ENCODE results near the gene PTCD2.
A peak's percentile ranks its signal among the peaks of the same experiment; 100 is the strongest.
"Not testable (repeated sequence)": the region's sequence is repeated elsewhere in the genome, so short reads cannot be mapped to it uniquely, and the experiment has no call there.

PTCD2 gene

GRCh38 chr5:72386639-72387038, 66.5 kb downstream of the PTCD2 start:
- DNase-seq = no peak

GRCh38 chr5:72387985-72388384, 67.8 kb downstream of the PTCD2 start:
- DNase-seq = peak; percentile 54 to 83

DNA sequence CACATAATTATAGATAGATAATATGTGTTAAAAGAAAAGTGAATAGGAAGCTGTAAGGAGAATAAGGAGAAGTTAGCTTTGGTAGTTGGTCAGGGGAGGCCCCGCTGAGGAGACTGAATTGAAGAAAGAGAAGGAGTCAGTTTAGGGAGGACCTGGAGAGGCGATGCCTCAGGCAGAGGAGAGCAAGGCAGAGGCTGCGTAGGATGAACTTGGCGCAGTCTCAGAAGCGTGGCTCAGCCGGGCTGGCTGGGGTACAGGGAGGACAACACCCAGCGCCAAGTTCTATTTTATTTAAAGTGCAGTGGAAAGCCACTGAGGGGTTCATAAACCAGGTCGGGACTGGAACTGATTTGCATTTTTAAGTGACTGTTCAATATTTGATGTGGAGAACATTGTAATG, 68.5 kb downstream of the PTCD2 start:
- no peak for DNase-seq

DNA sequence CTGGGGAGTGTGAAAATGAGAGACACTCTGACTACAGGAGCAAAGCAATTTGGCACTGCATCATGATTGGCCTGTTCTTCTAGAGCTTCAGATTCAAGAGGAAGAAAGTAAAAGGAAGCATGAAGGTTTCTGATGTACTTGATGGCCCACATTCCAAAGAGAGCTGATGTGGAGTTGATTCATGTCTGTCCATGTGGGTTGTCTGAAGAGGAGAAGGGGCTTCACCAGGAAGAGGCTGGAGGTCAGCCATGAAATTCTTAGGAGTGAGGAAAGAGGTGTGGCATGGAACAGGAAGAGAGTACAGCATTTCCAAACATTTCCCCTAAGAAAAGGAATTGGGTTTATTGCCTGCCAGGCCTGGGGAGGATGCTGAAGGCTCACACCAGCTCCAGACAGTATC, 70.7 kb downstream of the PTCD2 start:
- no peak for DNase-seq

GRCh38 chr5:72392326-72392733, 72.2 kb downstream of the PTCD2 start:
- no peak for DNase-seq

DNA sequence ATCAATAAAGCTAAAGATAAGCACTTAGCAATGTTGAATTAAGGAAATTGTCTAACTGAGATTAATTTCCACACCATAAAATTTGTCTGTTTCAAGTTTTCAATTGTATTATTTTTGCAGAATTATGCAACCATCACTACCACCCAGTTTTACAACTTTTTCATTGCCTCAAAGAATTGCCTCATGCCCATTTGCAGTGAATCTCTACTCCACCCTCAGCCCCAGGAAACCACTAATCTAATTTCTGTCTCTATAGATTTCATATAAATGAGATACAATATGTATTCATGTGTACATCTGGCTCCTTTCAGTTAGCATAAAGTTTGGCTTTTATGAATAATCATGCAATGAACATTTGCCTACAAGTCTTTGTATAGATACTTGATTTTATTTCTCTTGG, 72.9 kb downstream of the PTCD2 start:
- no peak for DNase-seq

DNA sequence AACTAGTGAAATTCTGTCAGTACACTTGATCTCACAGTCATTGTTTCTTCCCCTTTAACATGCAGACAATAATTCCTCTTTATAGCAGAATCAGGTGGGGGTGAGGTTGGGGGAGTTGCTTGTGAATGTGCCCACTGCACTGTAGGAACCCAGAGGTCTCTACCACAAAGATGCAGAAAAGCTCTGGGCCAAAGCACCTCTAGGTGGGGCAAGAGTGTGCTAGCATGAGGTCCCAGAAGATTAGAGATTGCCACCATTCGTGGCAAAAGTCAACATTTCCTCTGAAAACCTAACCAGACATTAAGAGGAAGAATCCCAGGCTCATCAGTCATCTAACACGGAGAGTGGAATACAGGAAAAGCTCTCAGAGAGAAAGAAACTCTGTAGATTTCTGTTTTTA, 74.5 kb downstream of the PTCD2 start:
- DNase-seq = peak in 1 of 2 experiments; percentile 19

- DNase-seq = no peak
These were observed 77.7 kb downstream of the PTCD2 start for GRCh38 chr5:72397836-72398235.

- no peak for DNase-seq
These were observed 80.8 kb downstream of the PTCD2 start for GRCh38 chr5:72400950-72401349.

DNA sequence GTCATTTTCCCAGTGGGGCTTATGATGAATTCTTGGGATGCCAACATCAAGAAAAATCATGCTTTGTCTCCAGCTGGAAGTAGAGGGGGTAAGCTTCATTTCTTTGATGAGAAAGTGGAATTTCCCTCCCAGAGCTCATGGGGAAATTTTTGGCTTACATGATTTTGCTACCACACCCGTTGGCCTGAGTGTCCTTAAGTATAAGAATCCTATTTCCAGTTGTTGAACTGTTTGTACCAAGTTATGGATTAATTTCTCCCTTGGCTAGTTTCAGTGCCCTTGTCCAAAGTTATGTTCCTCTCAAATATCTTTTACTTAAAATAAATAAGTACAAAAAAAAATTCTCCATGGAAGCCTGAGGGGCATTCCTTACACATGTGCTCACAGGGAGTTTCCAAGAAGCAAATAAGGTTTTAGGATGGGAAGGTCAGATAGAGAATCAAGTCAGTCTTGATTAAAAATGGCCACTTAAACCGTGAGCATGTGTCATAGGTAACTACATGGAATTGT, 82.3 kb downstream of the PTCD2 start:
- no peak for DNase-seq

GRCh38 chr5:72402959-72403628, 82.9 kb downstream of the PTCD2 start:
- no peak for DNase-seq

DNA sequence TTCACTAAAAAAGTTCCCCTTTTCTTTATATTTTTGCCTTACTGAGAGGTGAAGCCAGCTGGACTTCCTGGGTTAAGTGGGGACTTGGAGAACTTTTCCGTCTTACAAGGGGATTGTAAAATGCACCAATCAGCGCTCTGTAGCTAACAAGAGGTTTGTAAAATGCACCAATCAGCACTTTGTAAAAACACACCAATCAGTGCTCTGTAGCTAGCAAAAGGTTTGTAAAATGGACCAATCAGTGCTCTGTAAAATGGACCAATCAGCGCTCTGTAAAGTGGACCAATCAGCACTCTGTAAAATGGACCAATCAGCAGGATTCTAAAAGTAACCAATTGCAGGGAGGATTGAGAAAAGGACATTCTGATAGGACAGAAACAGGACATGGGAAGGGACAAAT, 84.6 kb downstream of the PTCD2 start:
- not testable (repeated sequence) for DNase-seq

DNA sequence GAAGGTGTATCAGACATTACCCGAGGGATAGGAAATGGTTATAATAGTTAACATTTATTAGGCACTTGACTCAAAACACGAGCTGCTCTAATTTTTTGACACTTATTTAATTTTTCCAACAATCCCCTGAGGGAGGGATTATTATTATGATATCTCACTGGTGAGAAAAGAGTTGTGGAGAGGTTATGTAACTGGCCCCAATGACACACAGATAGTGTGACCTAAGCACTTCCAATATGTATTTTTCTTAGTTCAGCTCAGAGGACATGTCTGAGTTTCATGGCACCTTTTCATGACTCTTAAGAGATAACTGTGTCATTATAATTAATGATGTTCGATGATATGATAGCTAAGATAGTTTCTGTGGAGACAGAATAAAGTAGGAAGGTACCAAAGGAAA, 86.9 kb downstream of the PTCD2 start:
- DNase-seq = no peak

DNA sequence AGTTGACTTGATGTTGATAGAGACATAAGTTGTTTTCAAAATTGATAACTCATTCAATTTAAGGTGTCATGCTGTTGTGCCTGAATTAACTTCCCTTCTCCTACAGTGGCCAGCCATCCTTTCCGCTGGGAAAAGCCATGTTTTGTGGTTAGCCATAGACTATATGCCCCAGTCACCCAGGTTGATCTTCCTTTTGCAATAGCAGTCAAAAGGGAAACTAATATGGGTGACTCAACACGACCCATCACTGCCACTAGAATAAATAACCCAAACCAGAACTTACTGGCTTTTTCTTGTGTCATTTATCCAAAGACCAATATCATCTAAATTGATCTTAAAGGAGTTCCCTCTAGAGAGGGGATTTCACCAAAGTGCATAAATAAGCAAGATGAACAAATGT, 87.4 kb downstream of the PTCD2 start:
- no peak for DNase-seq

GRCh38 chr5:72408127-72408526, 88.0 kb downstream of the PTCD2 start:
- DNase-seq = no peak

DNA sequence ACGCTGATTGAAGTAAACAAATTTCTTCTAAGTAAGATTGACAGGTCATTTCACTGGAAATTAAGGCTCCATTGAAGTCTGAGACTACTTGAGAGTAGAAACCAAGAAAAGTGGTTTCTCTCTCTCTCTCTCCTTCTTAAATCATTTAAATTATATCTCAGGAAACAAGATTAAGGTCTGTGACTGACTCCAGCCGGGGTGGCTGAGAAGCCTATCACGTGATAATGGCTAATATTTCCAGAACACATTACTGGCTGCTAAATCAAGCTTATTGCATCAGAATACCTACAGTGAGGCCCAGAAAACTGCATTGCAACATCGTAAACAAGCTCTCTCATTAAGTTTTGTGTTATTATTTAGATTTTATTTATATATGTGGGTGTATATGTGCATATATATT, 88.4 kb downstream of the PTCD2 start:
- no peak for DNase-seq

DNA sequence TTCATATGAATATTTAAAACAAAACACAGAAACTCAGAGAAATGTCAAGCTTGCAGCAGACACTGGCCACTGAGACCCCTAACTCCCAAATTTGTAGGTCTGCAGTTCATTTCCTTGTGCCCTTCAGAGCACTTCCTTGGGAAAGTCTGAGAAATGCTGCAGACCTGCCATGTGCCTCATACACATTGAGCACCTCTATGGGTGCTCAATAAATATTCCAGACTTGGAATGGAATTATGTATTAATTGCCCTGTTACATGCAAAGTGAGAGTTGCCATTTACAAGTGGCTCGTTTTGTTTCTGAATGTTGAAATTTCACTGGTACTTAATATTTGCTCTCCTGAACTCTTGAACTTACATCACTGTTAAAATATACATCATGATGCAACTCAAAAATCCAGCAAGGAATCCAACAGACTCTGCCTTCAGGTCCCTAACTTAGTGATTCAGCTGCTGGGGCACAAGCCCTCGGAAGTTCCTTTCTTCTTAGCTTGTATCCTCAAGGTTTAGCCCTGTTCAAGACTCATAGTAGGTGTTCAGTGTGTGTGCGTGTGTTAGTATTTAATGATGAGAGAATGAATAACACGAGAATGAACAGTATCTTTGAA, 90.6 kb downstream of the PTCD2 start:
- no peak for DNase-seq

GRCh38 chr5:72412283-72413055, 92.3 kb downstream of the PTCD2 start:
- DNase-seq = peak in 1 of 2 experiments; percentile 12

DNA sequence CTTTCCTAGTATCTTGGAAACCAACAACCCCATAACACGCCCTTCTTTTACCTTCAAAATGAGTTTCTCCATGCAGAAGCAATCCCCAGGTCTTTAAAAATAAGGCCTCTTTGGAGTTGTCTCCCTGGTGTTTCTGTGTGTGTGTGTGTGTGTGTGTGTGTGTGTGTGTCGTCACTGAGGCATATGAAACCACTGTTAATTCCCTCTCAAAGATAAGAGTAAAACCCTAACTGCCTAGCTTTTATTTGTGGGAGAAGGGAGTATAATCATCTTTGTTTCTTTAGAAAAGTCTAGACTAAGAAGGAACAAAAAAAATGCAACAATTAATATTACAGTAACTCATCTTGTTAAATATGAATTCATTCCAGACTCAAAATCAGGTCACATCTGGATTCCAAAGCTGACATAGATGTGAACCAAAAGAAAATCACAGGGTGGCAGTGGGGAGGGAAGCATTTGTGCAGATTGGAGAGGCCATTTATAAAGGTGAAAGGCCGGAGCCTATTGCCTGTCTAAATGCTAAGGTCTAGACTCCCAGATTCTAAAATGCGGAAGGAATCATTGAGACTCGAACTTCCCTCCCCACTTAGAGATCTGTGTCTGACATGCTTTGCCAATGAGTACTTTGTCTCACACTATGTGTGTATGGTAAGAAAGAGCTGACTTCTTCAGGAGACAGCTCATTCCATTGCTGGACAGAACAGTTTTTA, 95.6 kb downstream of the PTCD2 start:
- no peak for DNase-seq

DNA sequence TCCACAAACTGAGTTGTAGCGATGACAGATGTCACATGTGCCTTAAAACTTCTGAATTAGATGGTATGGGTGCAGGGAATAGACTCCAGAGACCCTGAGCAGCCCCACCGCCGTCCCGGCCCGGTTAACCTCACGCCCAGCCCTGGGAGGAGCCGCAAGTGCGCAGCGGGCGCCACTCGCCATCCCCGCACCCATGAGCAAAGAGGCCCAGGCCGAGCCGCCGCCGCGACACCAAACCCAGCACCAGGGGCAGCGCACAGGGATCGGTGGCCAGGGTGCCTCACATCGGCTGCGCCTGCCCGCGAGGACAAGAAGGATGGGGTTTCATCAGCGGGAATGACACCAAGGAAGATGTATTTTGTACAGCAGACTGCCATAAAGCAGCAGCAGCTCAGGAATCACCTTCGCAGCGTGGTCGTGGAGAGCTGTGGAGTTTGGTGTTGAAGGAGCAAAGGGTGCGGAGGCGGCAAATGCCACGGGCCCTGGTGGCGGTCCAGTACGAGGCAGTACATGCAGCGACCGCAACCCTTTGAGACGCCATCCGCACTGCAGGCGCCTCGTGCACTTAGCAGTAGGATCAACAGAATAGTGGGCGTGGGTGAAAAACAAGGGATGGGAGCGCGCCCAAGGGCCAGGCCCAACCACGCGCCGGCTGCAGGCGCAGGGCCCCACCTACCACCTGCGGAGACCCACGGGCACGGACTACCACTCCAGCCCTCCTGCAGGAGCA, 97.3 kb downstream of the PTCD2 start:
- DNase-seq = no peak
